DOHH2 (cell line): ENCODE data around the gene FAM114A2.

Source experiments
- H3F3A ChIP-seq: fragments of 200-600 bp; sonication (generic), shearing (Covaris generic); 2 replicates; pipeline ENCODE4 v1.6.0; 2016; ENCODE audit warnings: antibody characterized with exemption, mild to moderate bottlenecking; ENCODE audit not compliant: control insufficient read depth, insufficient read depth
- H3K27ac ChIP-seq: fragments of 200-600 bp; sonication (generic); 2 replicates; pipeline ENCODE4 v1.5.1; 2014; ENCODE audit warnings: low read depth, mild to moderate bottlenecking, low read length, moderate library complexity
- H3K27me3 ChIP-seq: fragments of 200-600 bp; sonication (generic); 2 replicates; pipeline ENCODE4 v1.6.1; 2014; ENCODE audit warnings: mild to moderate bottlenecking, low read length, mixed read lengths; ENCODE audit not compliant: control insufficient read depth
- H3K36me3 ChIP-seq: fragments of 200-600 bp; sonication (generic); 2 replicates; pipeline ENCODE4 v1.6.1; 2014; ENCODE audit warnings: mild to moderate bottlenecking, low read length, moderate library complexity, mixed read lengths; ENCODE audit not compliant: control insufficient read depth
- H3K4me1 ChIP-seq: fragments of 200-600 bp; sonication (generic); 2 replicates; pipeline ENCODE4 v1.6.1; 2014; ENCODE audit warnings: mild to moderate bottlenecking, low read length, mixed read lengths; ENCODE audit not compliant: control insufficient read depth
- H3K4me2 ChIP-seq: fragments of 200-600 bp; sonication (generic); 2 replicates; pipeline ENCODE4 v1.6.0; 2014; ENCODE audit warnings: mild to moderate bottlenecking, low read length, moderate library complexity
- H3K4me3 ChIP-seq: fragments of 200-600 bp; sonication (generic); 2 replicates; pipeline ENCODE4 v1.5.1; 2014; ENCODE audit warnings: mild to moderate bottlenecking, low read length, mixed read lengths
- H3K79me2 ChIP-seq: fragments of 200-600 bp; sonication (generic); 2 replicates; pipeline ENCODE4 v1.6.1; 2014; ENCODE audit warnings: mild to moderate bottlenecking, low read length, mixed read lengths; ENCODE audit not compliant: control insufficient read depth
- H3K9me2 ChIP-seq: fragments of 200-600 bp; sonication (generic); replicated peaks from 2 replicates; pipeline ENCODE4 v1.6.1; 2014; ENCODE audit warnings: mild to moderate bottlenecking, low read length, mixed read lengths; ENCODE audit not compliant: control insufficient read depth
- H3K9me3 ChIP-seq: fragments of 200-600 bp; sonication (generic); 2 replicates; pipeline ENCODE4 v1.6.1; 2014; ENCODE audit warnings: antibody characterized with exemption, low read length, mixed read lengths; ENCODE audit not compliant: control insufficient read depth, insufficient read depth
- H4K20me1 ChIP-seq: fragments of 200-600 bp; sonication (generic); 2 replicates; pipeline ENCODE4 v1.6.0; 2014; ENCODE audit warnings: low read depth, mild to moderate bottlenecking, antibody characterized with exemption, low read length, moderate library complexity; ENCODE audit not compliant: control insufficient read depth, insufficient read depth
- CTCF ChIP-seq: fragments of 200-600 bp; sonication (generic); IDR thresholded peaks from one replicate; pipeline ENCODE4 v1.5.1; 2014; ENCODE audit warnings: antibody characterized with exemption, mild to moderate bottlenecking, low read depth, low read length; ENCODE audit not compliant: poor library complexity, severe bottlenecking
- EZH2phosphoT487 ChIP-seq: fragments of 200-600 bp; sonication (generic); IDR thresholded peaks from 2 replicates; pipeline ENCODE4 v1.6.1; 2017; ENCODE audit warnings: borderline replicate concordance, mild to moderate bottlenecking, antibody characterized with exemption, low read length, moderate library complexity, mixed read lengths

The FAM114A2 gene

GRCh38 chr5:154058055-154059038 lies 19.6 kb upstream of the FAM114A2 start:
- Histone ChIP-seq H4K20me1 (no peaks in the 10 kb centered on the region; the same call in 1 of the 2 replicates), H3F3A (no peaks in the 10 kb centered on the region), H3K79me2 (peaks cover 2% of the 10 kb centered on the region; the same call in 1 of the 2 replicates), H3K4me2 (peak overlapping the region; percentile 58), H3K36me3 (peaks cover 17% of the 10 kb centered on the region), H3K27ac (no peak overlapping the region), H3K4me3 (peak overlapping the region; percentile 32), H3K9me2 (no peaks in the 10 kb centered on the region), H3K4me1 (peaks cover 30% of the 10 kb centered on the region), H3K27me3 (no peaks in the 10 kb centered on the region), H3K9me3 (no peaks in the 10 kb centered on the region)
- TF ChIP-seq CTCF (no peak), EZH2phosphoT487 (no peak)

GRCh38 chr5:154055201-154055600 lies 16.5 kb upstream of the FAM114A2 start:
- no peaks in the 10 kb centered on the region for H3K9me2 ChIP-seq
- no peak overlapping the region for H3K4me2 ChIP-seq
- no peak overlapping the region for H3K4me3 ChIP-seq
- H3K9me3 ChIP-seq: no peaks in the 10 kb centered on the region
- no peak for TF ChIP-seq CTCF
- TF ChIP-seq EZH2phosphoT487: no peak
- H3K27ac ChIP-seq: no peak overlapping the region
- peaks cover 42% of the 10 kb centered on the region for H3K36me3 ChIP-seq
- H3K4me1 ChIP-seq: peaks cover 30% of the 10 kb centered on the region
- H3F3A ChIP-seq: no peaks in the 10 kb centered on the region
- H3K79me2 ChIP-seq: peaks cover 2% of the 10 kb centered on the region; the same call in 1 of the 2 replicates
- H3K27me3 ChIP-seq: no peaks in the 10 kb centered on the region
- no peaks in the 10 kb centered on the region; the same call in 1 of the 2 replicates for H4K20me1 ChIP-seq

GRCh38 chr5:154053468-154053867 lies 14.8 kb upstream of the FAM114A2 start:
- Histone ChIP-seq H3K36me3 (peaks cover 52% of the 10 kb centered on the region), H4K20me1 (no peaks in the 10 kb centered on the region; the same call in 1 of the 2 replicates), H3K27ac (no peak overlapping the region), H3F3A (no peaks in the 10 kb centered on the region), H3K9me3 (no peaks in the 10 kb centered on the region), H3K4me1 (peaks cover 15% of the 10 kb centered on the region), H3K27me3 (no peaks in the 10 kb centered on the region), H3K9me2 (no peaks in the 10 kb centered on the region), H3K79me2 (peaks cover 2% of the 10 kb centered on the region; the same call in 1 of the 2 replicates), H3K4me3 (no peak overlapping the region), H3K4me2 (no peak overlapping the region)
- TF ChIP-seq EZH2phosphoT487 (no peak), CTCF (no peak)
